Measurements from ENCODE around the gene TGOLN2.

TGOLN2 gene

DNA sequence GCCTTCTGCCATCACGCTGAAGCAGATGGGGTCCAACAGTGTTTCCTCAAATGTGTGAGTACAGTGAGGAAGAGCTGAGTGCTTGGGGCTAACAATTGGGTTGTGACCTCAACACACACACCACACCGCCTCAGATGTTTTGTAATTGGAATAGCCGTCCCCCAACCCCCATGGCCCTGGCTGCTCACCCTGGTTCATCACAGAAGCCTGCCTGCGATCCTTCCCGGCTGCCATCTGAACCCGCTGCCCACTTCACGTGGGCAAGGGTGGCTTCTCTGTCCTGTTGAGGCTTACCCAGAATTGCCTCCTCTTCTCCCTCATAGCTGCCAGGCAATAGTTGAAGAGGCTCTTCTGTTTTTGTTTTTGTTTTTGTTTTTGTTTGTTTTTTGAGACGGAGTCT, 44.1 kb downstream of the TGOLN2 start:
- Histone ChIP-seq H3K27me3 (no peaks in the 10 kb centered on the region), H3K9me3 (no peaks in the 10 kb centered on the region), H3K4me3 (ENCODE audit: low read depth, low read length) (no peak overlapping the region), H3K4me1 (no peaks in the 10 kb centered on the region), H3K36me3 (no peaks in the 10 kb centered on the region)
- TF ChIP-seq CTCF (IDR thresholded peaks at IDR 0.05; ENCODE audit: low read depth, low read length) = no peak
- DNase-seq = no peak

- DNase-seq = no peak
- H3K27me3 ChIP-seq = no peaks in the 10 kb centered on the region
- no peak overlapping the region for H3K4me3 ChIP-seq (ENCODE audit: low read depth, low read length)
Measured at GRCh38 chr2:85282914-85283313, 44.9 kb downstream of the TGOLN2 start.

GRCh38 chr2:85281553-85281952, 46.2 kb downstream of the TGOLN2 start:
- no peaks in the 10 kb centered on the region for H3K9me3 ChIP-seq
- no peaks in the 10 kb centered on the region for H3K36me3 ChIP-seq
- no peaks in the 10 kb centered on the region for H3K27me3 ChIP-seq
- H3K4me3 ChIP-seq (ENCODE audit: low read depth, low read length) = no peak overlapping the region
- no peaks in the 10 kb centered on the region for H3K4me1 ChIP-seq
- no peak for TF ChIP-seq CTCF (IDR thresholded peaks at IDR 0.05; ENCODE audit: low read depth, low read length)
- no peak for DNase-seq

More at GRCh38 chr2:85282914-85283313, 44.9 kb downstream of the TGOLN2 start:
- Histone ChIP-seq H3K9me3 (no peaks in the 10 kb centered on the region), H3K4me1 (no peaks in the 10 kb centered on the region), H3K36me3 (no peaks in the 10 kb centered on the region)
- no peak for TF ChIP-seq CTCF (IDR thresholded peaks at IDR 0.05; ENCODE audit: low read depth, low read length)

GRCh38 chr2:85278361-85278760, 49.4 kb downstream of the TGOLN2 start:
- no peak for DNase-seq
- no peaks in the 10 kb centered on the region for H3K4me1 ChIP-seq
- no peak for TF ChIP-seq CTCF (IDR thresholded peaks at IDR 0.05; ENCODE audit: low read depth, low read length)
- no peaks in the 10 kb centered on the region for H3K9me3 ChIP-seq
- no peaks in the 10 kb centered on the region for H3K27me3 ChIP-seq
- H3K4me3 ChIP-seq (ENCODE audit: low read depth, low read length) = no peak overlapping the region
- no peaks in the 10 kb centered on the region for H3K36me3 ChIP-seq

DNA sequence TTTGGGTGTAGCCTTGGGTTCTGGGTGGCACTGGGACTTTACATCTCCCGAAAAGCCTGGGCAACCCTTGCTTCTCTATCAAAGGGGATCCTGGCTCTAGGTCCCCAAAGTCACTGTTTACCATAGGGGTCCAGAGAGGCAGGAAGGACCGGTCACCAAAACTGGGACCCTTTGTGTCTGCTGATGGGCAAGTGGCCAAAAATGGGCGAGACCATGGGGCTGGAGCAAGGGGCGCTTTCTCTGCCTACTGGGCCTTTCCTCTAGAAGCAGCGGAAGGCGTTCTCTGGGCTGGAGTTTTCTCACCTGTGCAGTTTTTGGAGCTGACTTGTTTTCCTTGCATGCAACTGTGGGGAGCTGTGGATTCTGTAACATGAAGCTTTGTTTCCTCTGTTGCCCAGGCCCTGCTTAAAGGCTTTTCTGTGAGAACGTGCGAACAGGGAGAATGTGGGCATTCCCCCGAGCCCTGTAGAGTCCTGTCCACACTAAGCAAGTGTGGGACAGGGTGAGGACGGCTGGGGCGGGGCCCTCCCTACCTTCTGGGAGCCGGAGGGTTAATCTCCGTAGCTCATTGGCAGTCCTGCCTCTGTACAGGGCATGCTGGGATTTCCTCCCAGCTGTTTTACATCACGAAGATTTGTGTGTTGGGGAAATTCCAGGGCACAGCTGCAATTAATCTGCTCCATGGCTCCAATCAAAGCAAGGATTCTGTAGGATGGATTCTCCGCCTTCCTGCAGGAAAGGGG, 50.2 kb downstream of the TGOLN2 start:
- H3K4me1 ChIP-seq = no peaks in the 10 kb centered on the region
- no peaks in the 10 kb centered on the region for H3K9me3 ChIP-seq
- no peaks in the 10 kb centered on the region for H3K27me3 ChIP-seq
- no peak for TF ChIP-seq CTCF (IDR thresholded peaks at IDR 0.05; ENCODE audit: low read depth, low read length)
- no peak for DNase-seq
- no peak overlapping the region for H3K4me3 ChIP-seq (ENCODE audit: low read depth, low read length)
- no peaks in the 10 kb centered on the region for H3K36me3 ChIP-seq

DNA sequence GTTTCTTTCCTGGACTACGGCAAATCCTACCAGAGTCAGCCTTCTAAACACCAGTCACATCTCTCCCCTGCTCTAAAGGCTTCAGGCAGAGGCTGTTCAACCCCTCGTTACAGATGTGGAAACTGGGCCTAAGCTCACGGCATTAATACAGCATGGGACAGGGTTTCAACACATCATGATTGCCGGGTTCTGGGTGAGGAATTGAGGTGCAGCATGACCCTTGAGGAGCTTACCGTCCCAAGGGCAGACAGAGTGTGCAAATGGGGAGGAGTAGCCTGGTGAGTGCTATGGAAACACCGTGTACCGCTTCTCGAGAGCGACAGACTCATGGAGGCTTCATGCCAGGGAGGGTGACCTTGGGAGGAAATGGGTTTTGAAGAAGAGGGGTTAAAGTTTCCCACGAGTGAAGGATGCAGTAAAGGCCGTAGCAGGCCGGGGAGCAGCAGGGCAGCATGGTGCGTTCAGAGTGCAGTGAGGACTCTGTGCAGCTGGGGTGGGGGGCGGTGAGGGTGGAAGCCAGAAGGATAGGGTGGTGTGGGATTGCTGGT, 51.1 kb downstream of the TGOLN2 start:
- H3K9me3 ChIP-seq = no peaks in the 10 kb centered on the region
- H3K4me1 ChIP-seq = no peaks in the 10 kb centered on the region
- H3K36me3 ChIP-seq = no peaks in the 10 kb centered on the region
- TF ChIP-seq CTCF (IDR thresholded peaks at IDR 0.05; ENCODE audit: low read depth, low read length) = no peak
- no peaks in the 10 kb centered on the region for H3K27me3 ChIP-seq
- no peak for DNase-seq
- no peak overlapping the region for H3K4me3 ChIP-seq (ENCODE audit: low read depth, low read length)
